Endothelial cell (in vitro differentiated cells): ENCODE data around the gene BANP. TPM values are rescaled to one million over a fixed set of nuclear protein-coding genes. Genes with fewer than 3 reads are reported as not detected.
"Not testable (repeated sequence)": the region's sequence is repeated elsewhere in the genome, so short reads cannot be mapped to it uniquely, and the experiment has no call there.

Experiments used
- DNase-seq: peaks from one replicate; pipeline ENCODE4 v3.0.0; 2021; ENCODE audit warnings: low spot score
- H3K27ac Mint-ChIP-seq: one replicate; pipeline ENCODE4 v1.8.0; 2021; ENCODE audit warnings: mixed read lengths, inconsistent platforms; ENCODE audit not compliant: unreplicated experiment
- H3K27me3 Mint-ChIP-seq: one replicate; pipeline ENCODE4 v1.8.0; 2021; ENCODE audit warnings: mild to moderate bottlenecking, moderate library complexity, mixed read lengths, inconsistent platforms; ENCODE audit not compliant: unreplicated experiment
- H3K36me3 Mint-ChIP-seq: one replicate; pipeline ENCODE4 v1.8.0; 2021; ENCODE audit warnings: mild to moderate bottlenecking, low read depth, mixed read lengths, inconsistent platforms; ENCODE audit not compliant: unreplicated experiment
- H3K4me1 Mint-ChIP-seq: one replicate; pipeline ENCODE4 v1.8.0; 2021; ENCODE audit warnings: mild to moderate bottlenecking, mixed read lengths, inconsistent platforms; ENCODE audit not compliant: unreplicated experiment
- H3K4me3 Mint-ChIP-seq: one replicate; pipeline ENCODE4 v1.8.0; 2021; ENCODE audit warnings: mild to moderate bottlenecking, mixed read lengths, inconsistent platforms; ENCODE audit not compliant: unreplicated experiment
- H3K9me3 Mint-ChIP-seq: one replicate; pipeline ENCODE4 v1.8.0; 2021; ENCODE audit warnings: mixed read lengths, inconsistent platforms; ENCODE audit not compliant: unreplicated experiment
- CTCF ChIP-seq: fragments of 200-600 bp; sonication (generic); IDR thresholded peaks from one replicate; pipeline ENCODE4 v1.5.0; 2021; ENCODE audit warnings: antibody characterized with exemption; ENCODE audit not compliant: unreplicated experiment
- total RNA-seq: library from RNA; stranded (reverse); fragmentation: NEBNext Ultra II Directional; extraction: Animal tissue kit (Norgen Biotek cat#: 25700); gene quantifications from one replicate; pipeline ENCODE4 v1.2.1, GENCODE V29; 2021; ENCODE audit not compliant: unreplicated experiment

Gene BANP
- total RNA-seq, 1 donor from 2014 or later, result 33.3 TPM

DNA sequence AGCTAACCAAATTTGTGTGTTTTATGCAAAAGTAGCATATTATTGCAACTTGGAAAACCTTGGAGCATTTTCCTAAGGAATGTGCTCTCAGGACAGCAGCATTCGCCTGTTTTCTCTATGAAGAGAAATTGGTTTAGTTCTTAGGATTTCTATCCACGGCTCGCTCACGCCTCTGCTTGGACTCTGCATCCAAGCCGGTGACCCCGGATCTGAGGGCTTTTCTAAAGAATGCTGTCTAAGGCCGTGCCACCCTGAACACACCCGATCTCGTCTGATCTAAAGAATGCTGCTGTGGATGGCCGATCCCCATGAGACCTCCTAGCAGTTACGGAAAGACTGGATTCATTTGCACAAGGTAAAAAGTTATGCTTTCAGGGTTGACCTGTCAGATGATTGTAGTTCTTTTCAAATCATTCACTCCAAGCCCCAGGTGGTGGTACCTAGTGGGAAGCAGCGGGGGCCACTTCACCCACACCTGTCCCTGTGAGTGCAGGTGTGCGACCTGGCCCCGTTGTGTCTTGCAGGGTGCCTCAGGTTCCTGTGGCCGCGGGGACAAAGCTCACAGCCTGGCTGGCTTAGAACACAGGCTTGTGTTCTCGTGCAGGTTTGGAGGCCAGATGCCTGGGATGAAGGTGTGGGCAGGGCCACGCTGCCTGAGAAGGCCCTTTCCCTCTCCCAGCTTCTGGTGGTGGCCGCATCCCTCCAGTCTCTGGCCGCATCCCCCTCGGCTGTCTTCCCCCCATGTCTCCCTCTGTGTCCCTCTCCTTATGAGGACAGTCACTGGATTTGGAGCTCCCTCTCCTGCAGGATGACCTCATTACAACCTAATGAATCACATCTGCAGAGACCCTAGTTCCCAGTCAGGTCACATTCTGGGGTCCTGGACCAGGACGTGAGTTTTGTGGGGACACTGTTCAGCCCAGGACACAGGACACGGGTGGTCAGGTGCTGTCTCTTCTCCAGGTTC, 71.1 kb downstream of the BANP start:
- H3K4me1 Mint-ChIP-seq, result peaks cover 6% of the 10 kb centered on the region

DNA sequence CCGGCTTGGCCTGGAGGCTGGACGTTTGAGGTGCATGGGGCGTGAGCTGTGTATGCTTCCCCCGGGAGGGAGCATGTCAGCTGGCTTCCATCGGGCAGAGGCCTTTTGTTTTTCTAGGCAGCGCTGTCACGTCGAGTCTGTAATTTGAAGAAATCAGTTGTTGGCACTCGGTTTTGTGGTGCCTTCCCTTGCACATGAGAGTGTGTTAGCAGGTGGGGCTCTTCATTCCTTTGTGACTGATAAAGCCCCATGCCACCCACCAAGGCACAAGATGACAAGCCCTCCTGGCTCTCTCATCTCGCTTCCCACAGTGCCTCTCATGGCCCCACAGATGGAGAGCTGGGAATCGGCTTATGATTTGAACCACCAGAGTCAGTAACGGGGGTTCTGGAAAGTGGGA, 72.1 kb downstream of the BANP start:
- H3K36me3 Mint-ChIP-seq, result peaks cover 16% of the 10 kb centered on the region
- H3K4me1 Mint-ChIP-seq, result peaks cover 6% of the 10 kb centered on the region
- TF ChIP-seq CTCF, result no peak

More for the DNA sequence above, 71.1 kb downstream of the BANP start:
- no peak for TF ChIP-seq CTCF
- H3K27me3 Mint-ChIP-seq, result peaks cover 13% of the 10 kb centered on the region
- H3K36me3 Mint-ChIP-seq, result peaks cover 18% of the 10 kb centered on the region
- no peak for DNase-seq
- no peaks in the 10 kb centered on the region for H3K9me3 Mint-ChIP-seq
- no peak overlapping the region for H3K27ac Mint-ChIP-seq
- H3K4me3 Mint-ChIP-seq, result no peak overlapping the region

GRCh38 chr16:88023786-88024185, 72.6 kb downstream of the BANP start:
- no peaks in the 10 kb centered on the region for H3K9me3 Mint-ChIP-seq
- H3K36me3 Mint-ChIP-seq, result peaks cover 16% of the 10 kb centered on the region
- no peak for DNase-seq
- H3K27ac Mint-ChIP-seq, result no peak overlapping the region
- peaks cover 13% of the 10 kb centered on the region for H3K27me3 Mint-ChIP-seq
- TF ChIP-seq CTCF, result no peak
- no peak overlapping the region for H3K4me3 Mint-ChIP-seq
- H3K4me1 Mint-ChIP-seq, result peaks cover 6% of the 10 kb centered on the region

More for the DNA sequence above, 72.1 kb downstream of the BANP start:
- H3K9me3 Mint-ChIP-seq, result no peaks in the 10 kb centered on the region
- no peak for DNase-seq
- peaks cover 13% of the 10 kb centered on the region for H3K27me3 Mint-ChIP-seq
- H3K27ac Mint-ChIP-seq, result no peak overlapping the region
- no peak overlapping the region for H3K4me3 Mint-ChIP-seq

DNA sequence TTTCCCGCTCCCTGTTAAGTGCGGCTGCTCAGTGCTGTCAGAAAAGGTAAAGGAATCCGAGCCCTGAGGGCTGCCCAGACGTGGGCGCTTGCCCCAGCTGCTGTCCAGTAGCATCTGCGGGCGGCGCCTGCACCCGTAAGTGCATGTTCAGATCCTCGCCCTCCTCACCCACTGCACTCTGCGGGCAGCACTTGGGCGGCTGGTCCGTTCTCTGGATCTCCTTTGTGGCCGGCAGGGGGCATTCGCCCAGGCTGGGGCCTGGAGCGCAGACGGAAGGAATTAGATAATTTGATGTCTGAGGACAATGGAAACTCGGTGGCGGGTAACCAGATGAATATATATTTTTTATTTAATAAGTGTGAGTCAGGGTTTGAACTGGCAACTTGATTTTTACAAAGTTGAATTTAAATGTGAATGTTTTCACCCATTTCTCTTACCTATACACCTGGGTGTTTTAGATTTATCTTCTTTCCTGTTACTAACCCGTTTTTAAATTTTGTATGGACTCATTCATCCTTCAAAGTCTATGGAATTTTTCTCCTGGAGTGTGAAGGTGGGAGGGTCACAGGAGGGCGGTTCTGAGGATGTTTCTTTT, 73.4 kb downstream of the BANP start:
- not testable (repeated sequence) for H3K27ac Mint-ChIP-seq, H3K9me3 Mint-ChIP-seq, H3K4me1 Mint-ChIP-seq, H3K4me3 Mint-ChIP-seq
- Mint-ChIP-seq H3K27me3 (peaks cover 11% of the 10 kb centered on the region), H3K36me3 (peaks cover 18% of the 10 kb centered on the region)
- DNase-seq, result peak; percentile 60
- TF ChIP-seq CTCF, result peak; percentile 48

DNA sequence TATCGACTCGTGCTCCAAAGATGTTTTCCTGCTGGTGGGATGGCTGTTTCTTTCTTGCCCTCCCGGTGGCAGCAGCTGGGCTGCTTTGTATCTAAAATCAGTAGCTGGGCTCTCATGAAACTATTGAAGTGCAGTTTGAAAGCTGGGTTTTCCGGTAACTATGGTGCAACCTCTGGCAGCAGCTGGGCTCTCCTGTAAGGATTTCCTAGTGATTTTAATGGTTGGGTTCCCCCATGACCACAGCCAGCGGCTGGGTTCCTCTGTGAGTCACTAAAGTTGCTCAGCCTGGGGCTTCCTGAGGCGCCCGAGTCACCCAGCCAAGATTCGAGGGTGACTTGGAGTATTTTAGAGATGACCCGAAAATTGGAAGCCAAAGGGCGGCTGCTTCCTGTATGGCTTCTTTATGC, 73.9 kb downstream of the BANP start:
- not testable (repeated sequence) for H3K27ac Mint-ChIP-seq, H3K4me1 Mint-ChIP-seq, DNase-seq, H3K9me3 Mint-ChIP-seq, H3K4me3 Mint-ChIP-seq
- Mint-ChIP-seq H3K36me3 (peaks cover 23% of the 10 kb centered on the region), H3K27me3 (peaks cover 11% of the 10 kb centered on the region)

GRCh38 chr16:88025828-88026555, 74.8 kb downstream of the BANP start:
- H3K27ac Mint-ChIP-seq, H3K4me3 Mint-ChIP-seq, DNase-seq, H3K4me1 Mint-ChIP-seq, H3K9me3 Mint-ChIP-seq: not testable (repeated sequence)
- H3K27me3 Mint-ChIP-seq, result peaks cover 11% of the 10 kb centered on the region
- peaks cover 24% of the 10 kb centered on the region for H3K36me3 Mint-ChIP-seq
